Measurements from ENCODE around the gene TPPP. TPM values are rescaled to one million over a fixed set of nuclear protein-coding genes. Genes with fewer than 3 reads are reported as not detected.
"Not testable (repeated sequence)": the region's sequence is repeated elsewhere in the genome, so short reads cannot be mapped to it uniquely, and the experiment has no call there.

Gene TPPP
- total and polyA plus RNA-seq, 2 of the 13 experiments (the other 11 are each of a cell fraction or from before 2014, with no cell fraction given) = 0.07 TPM; not detected in 1

GRCh38 chr5:683551-684481 is 9.3 kb downstream of the TPPP start:
- no peaks in the 10 kb centered on the region for H3K9me3 ChIP-seq (ENCODE audit: low read length)
- in situ Hi-C loops (cut with HindIII; ENCODE audit: extremely low pct_ligation_motif_present, low pct_unique_long_range_greater_than_20kb) = loop anchor here (10.0 kb wide), 1 partner anchor 91 kb away; no protein-coding TSS in a partner anchor
- no peak for DNase-seq (ENCODE audit: low spot score)
- no peak for TF ChIP-seq CBX1 (IDR thresholded peaks at IDR 0.05; ENCODE audit: low read depth)
- no peak for TF ChIP-seq MEF2D (CRISPR knock-in tag; IDR thresholded peaks at IDR 0.05)
- no TSS peak for BruUV-seq (replicated peaks)
- H3K4me1 ChIP-seq (ENCODE audit: insufficient read depth, low read length) = no peaks in the 10 kb centered on the region
- H3K4me2 ChIP-seq (ENCODE audit: low read depth, low read length) = no peak overlapping the region
- WGBS (ENCODE audit: low lambda C conversion rate) = 16% methylated on average over 8 of the region's 30 CpGs
- H3K27me3 ChIP-seq (ENCODE audit: control insufficient read depth in 1 of 2, insufficient read depth in 2 of 2, low read length in 2 of 2) = peaks cover 4 to 18% of the 10 kb centered on the region in 2 experiments; a peak in 4 of 5 replicates
- no peak overlapping the region for H2AFZ ChIP-seq (ENCODE audit: low read length)
- no peak overlapping the region for H3K4me3 ChIP-seq (replicated peaks in 1 of 3; ENCODE audit: insufficient read depth in 1 of 3, low read depth in 2 of 3, low read length in 3 of 3)
- H3K27ac ChIP-seq (ENCODE audit: extremely low read length, insufficient read depth, low read length) = no peak overlapping the region
- H3K9ac ChIP-seq (ENCODE audit: insufficient read depth, low read depth, low read length) = no peak overlapping the region
- CTCF ChIA-PET (ENCODE audit: low intra/inter-chr PET ratio, low total read pairs) = no interaction called here
- ATAC-seq = no peak
- H3K36me3 ChIP-seq (replicated peaks in 1 of 2; ENCODE audit: control insufficient read depth in 1 of 2, insufficient read depth in 2 of 2, low read length in 2 of 2) = no peaks in the 10 kb centered on the region
- intact Hi-C loops (cut with micrococcal nuclease; ENCODE audit: unreplicated experiment) = no loop called here
- no peaks in the 10 kb centered on the region for H3K79me2 ChIP-seq (ENCODE audit: insufficient read depth, low read length)
- POLR2A ChIA-PET = no interaction called here
- FAIRE-seq = no peak
- H4K20me1 ChIP-seq (ENCODE audit: insufficient read depth, low read length) = no peaks in the 10 kb centered on the region

GRCh38 chr5:682651-683358 is 10.3 kb downstream of the TPPP start:
- H3K79me2 ChIP-seq (ENCODE audit: insufficient read depth, low read length); BruUV-seq (replicated peaks); FAIRE-seq; H3K4me2 ChIP-seq (ENCODE audit: low read depth, low read length); CTCF ChIA-PET (ENCODE audit: low intra/inter-chr PET ratio, low total read pairs); H3K4me1 ChIP-seq (ENCODE audit: insufficient read depth, low read length); intact Hi-C loops (cut with micrococcal nuclease; ENCODE audit: unreplicated experiment); H3K36me3 ChIP-seq (replicated peaks in 1 of 2; ENCODE audit: control insufficient read depth in 1 of 2, insufficient read depth in 2 of 2, low read length in 2 of 2); ATAC-seq; H3K9me3 ChIP-seq (ENCODE audit: low read length); H3K4me3 ChIP-seq (replicated peaks in 1 of 3; ENCODE audit: insufficient read depth in 1 of 3, low read depth in 2 of 3, low read length in 3 of 3); DNase-seq (ENCODE audit: low spot score); H2AFZ ChIP-seq (ENCODE audit: low read length); H4K20me1 ChIP-seq (ENCODE audit: insufficient read depth, low read length); H3K9ac ChIP-seq (ENCODE audit: insufficient read depth, low read depth, low read length); H3K27ac ChIP-seq (ENCODE audit: extremely low read length, insufficient read depth, low read length): not testable (repeated sequence)
- in situ Hi-C loops (cut with HindIII; ENCODE audit: extremely low pct_ligation_motif_present, low pct_unique_long_range_greater_than_20kb) = loop anchor here (10.0 kb wide), 1 partner anchor 92 kb away; no protein-coding TSS in a partner anchor
- POLR2A ChIA-PET = interaction anchor here (0.6 kb wide), 1 partner anchor 10 kb away, joined by 3 read pairs; no protein-coding TSS in a partner anchor
- WGBS (ENCODE audit: low lambda C conversion rate) = 19% methylated on average over 5 of the region's 17 CpGs
- peaks cover 4 to 18% of the 10 kb centered on the region in 2 experiments; a peak in 4 of 5 replicates for H3K27me3 ChIP-seq (ENCODE audit: control insufficient read depth in 1 of 2, insufficient read depth in 2 of 2, low read length in 2 of 2)

- FAIRE-seq; intact Hi-C loops (cut with micrococcal nuclease; ENCODE audit: unreplicated experiment); H3K9ac ChIP-seq (ENCODE audit: insufficient read depth, low read depth, low read length); BruUV-seq (replicated peaks); POLR2A ChIA-PET; H2AFZ ChIP-seq (ENCODE audit: low read length); H3K9me3 ChIP-seq (ENCODE audit: low read length); H3K4me3 ChIP-seq (replicated peaks in 1 of 3; ENCODE audit: insufficient read depth in 1 of 3, low read depth in 2 of 3, low read length in 3 of 3); H3K4me2 ChIP-seq (ENCODE audit: low read depth, low read length); H3K79me2 ChIP-seq (ENCODE audit: insufficient read depth, low read length); H3K36me3 ChIP-seq (replicated peaks in 1 of 2; ENCODE audit: control insufficient read depth in 1 of 2, insufficient read depth in 2 of 2, low read length in 2 of 2); H4K20me1 ChIP-seq (ENCODE audit: insufficient read depth, low read length); H3K4me1 ChIP-seq (ENCODE audit: insufficient read depth, low read length); H3K27ac ChIP-seq (ENCODE audit: extremely low read length, insufficient read depth, low read length); ATAC-seq; DNase-seq (ENCODE audit: low spot score); CTCF ChIA-PET (ENCODE audit: low intra/inter-chr PET ratio, low total read pairs): not testable (repeated sequence)
- no CpG with 5 or more reads among the region's 3 CpGs for WGBS (ENCODE audit: low lambda C conversion rate)
- in situ Hi-C loops (cut with HindIII; ENCODE audit: extremely low pct_ligation_motif_present, low pct_unique_long_range_greater_than_20kb) = loop anchor here (10.0 kb wide), 1 partner anchor 93 kb away; no protein-coding TSS in a partner anchor
- H3K27me3 ChIP-seq (ENCODE audit: control insufficient read depth in 1 of 2, insufficient read depth in 2 of 2, low read length in 2 of 2) = peaks cover 6 to 18% of the 10 kb centered on the region in 2 experiments; a peak in 4 of 5 replicates
Measured at GRCh38 chr5:682216-682615, 10.9 kb downstream of the TPPP start.

All from HepG2 (cell line).